NCI-H1092 treated with DMSO at 0.1 percent for 48 hours (cell line): ENCODE data around the gene SLC26A1.

ENCODE experiments used
- DNase-seq: peaks from one replicate; lab custom pipeline; 2025; lab: John Stamatoyannopoulos, UW

SLC26A1 gene

GRCh38 chr4:998096-998691 lies 5.0 kb upstream of the SLC26A1 start:
- no peak for DNase-seq

- no peak for DNase-seq
These were observed 4.3 kb upstream of the SLC26A1 start for GRCh38 chr4:997375-998071.

GRCh38 chr4:996997-997374 lies 3.8 kb upstream of the SLC26A1 start:
- no peak for DNase-seq

GRCh38 chr4:996030-996996 lies 3.1 kb upstream of the SLC26A1 start:
- DNase-seq: no peak

GRCh38 chr4:995311-996026 lies 2.3 kb upstream of the SLC26A1 start:
- DNase-seq: no peak

GRCh38 chr4:992297-993110 lies 700 bp downstream of the SLC26A1 start:
- DNase-seq: no peak

GRCh38 chr4:991451-992296 lies 1.5 kb downstream of the SLC26A1 start:
- no peak for DNase-seq

- DNase-seq: no peak
These were observed 2.3 kb downstream of the SLC26A1 start for GRCh38 chr4:990746-991367.

- no peak for DNase-seq
These were observed 3.3 kb downstream of the SLC26A1 start for GRCh38 chr4:989722-990471.

GRCh38 chr4:988726-989721 lies 4.2 kb downstream of the SLC26A1 start:
- no peak for DNase-seq

GRCh38 chr4:987624-988513 lies 5.3 kb downstream of the SLC26A1 start:
- DNase-seq: no peak

- peak; percentile 75 for DNase-seq
These were observed 6.2 kb downstream of the SLC26A1 start, which contains the start of gene IDUA for GRCh38 chr4:986879-987623. IDUA (plus strand) TSS chr4:987044; CDS start chr4:987085, 41 bp downstream.

- DNase-seq: peak; percentile 55
These were observed 6.8 kb downstream of the SLC26A1 start for GRCh38 chr4:986428-986878.

GRCh38 chr4:985123-985830 lies 7.9 kb downstream of the SLC26A1 start:
- DNase-seq: no peak
